ENCODE measurements around the gene FGF14.

GRCh38 chr13:102071711-102072110, 330.1 kb downstream of the FGF14 start:
- TF ChIP-seq CTCF (optimal IDR thresholded peaks at IDR 0.05 in 1 of 3, IDR thresholded peaks at IDR 0.05 in 1 of 3, conservative IDR thresholded peaks at IDR 0.05 in 1 of 3; ENCODE audit: extremely low read depth in 1 of 3, insufficient read depth in 2 of 3, low read length in 3 of 3) (no peak), EZH2 (IDR thresholded peaks at IDR 0.05; ENCODE audit: low read length) (no peak)

Data from keratinocyte (primary cell).